SU-DHL-6 (cell line): ENCODE data around the gene TPK1.

ENCODE experiments used
- CTCF ChIP-seq: fragments of 200-600 bp; sonication (generic); IDR thresholded peaks from one replicate; pipeline ENCODE4 v1.5.1; 2017; ENCODE audit warnings: antibody characterized with exemption, mild to moderate bottlenecking, low read length, moderate library complexity; ENCODE audit not compliant: insufficient read depth, poor library complexity, severe bottlenecking
- EZH2phosphoT487 ChIP-seq: fragments of 200-600 bp; sonication (generic), shearing (Covaris generic); conservative IDR thresholded peaks from 2 replicates; pipeline ENCODE4 v1.6.1; 2018; ENCODE audit warnings: mild to moderate bottlenecking, antibody characterized with exemption, low read length, moderate library complexity, mixed read lengths

- no peak for TF ChIP-seq CTCF
- no peak for TF ChIP-seq EZH2phosphoT487
These were observed 390.3 kb downstream of the TPK1 start for GRCh38 chr7:144445590-144445989.
